HG03439 (cell line): ENCODE measurements around the gene KLHL3.
"Not testable (repeated sequence)": the region's sequence is repeated elsewhere in the genome, so short reads cannot be mapped to it uniquely, and the experiment has no call there.

Experiments used
- ATAC-seq: cut with Tn5 transposase; IDR thresholded peaks from one replicate; pipeline ENCODE4 v1.9.1; 2021; ENCODE audit warnings: mild to moderate bottlenecking, moderate library complexity; ENCODE audit not compliant: unreplicated experiment

The KLHL3 gene

DNA sequence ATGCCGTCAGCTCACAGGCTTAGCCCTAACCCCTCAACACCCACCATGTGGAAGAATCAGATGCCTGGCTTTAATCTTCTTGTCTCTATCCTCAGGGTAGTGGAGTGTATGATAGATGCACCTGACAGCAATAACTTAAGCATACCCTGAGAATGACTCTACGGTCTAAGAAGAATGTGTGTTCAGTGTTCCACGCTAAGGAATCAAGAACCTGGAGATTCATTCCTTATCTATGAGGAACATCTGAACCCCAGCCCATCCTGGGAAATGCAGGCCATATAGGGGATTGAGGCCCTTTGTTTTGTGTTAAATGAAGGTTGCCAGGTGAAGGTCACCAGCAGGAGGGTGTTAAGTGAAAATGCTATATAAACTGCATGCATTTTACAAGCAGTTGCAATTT, 63.0 kb downstream of the KLHL3 start:
- no peak for ATAC-seq

DNA sequence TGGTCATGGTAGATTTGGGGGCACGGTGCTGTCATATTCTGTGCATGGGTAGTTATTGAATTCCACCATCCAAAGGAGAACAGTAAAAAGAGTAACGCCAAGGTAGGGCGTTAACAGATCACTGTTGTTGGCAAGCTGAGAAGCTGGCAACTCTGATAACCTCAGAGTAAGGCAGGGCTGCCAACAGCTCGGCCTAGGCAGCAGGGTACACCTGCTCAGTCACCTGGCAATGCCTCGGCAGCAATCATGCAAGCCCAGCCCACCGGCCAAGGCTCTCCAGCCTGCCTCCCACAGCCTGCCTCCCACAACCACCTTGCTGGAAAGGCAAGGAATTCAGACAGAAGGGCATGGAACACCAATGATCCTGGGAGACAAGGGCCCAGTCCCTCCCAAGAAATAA, 63.9 kb downstream of the KLHL3 start:
- ATAC-seq: no peak

DNA sequence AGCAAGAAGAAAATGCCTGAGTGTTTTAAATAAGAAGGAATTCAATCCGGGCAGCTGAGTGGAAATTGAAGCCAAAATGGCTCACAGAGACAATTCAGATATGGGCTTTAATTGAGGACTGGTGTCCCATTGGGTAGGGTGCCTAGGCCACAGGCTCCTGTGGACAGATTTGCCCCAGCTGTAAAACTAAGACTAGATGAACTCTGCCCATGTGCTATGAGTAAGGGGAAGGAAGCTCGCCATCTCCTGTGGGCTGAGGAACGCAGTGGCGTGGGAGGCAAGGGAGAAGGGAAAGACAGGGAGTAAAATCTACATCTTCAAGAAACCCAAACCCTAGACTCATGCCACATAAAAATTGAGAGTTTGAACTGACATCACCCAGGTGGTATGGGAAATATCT, 66.1 kb downstream of the KLHL3 start:
- ATAC-seq: no peak

DNA sequence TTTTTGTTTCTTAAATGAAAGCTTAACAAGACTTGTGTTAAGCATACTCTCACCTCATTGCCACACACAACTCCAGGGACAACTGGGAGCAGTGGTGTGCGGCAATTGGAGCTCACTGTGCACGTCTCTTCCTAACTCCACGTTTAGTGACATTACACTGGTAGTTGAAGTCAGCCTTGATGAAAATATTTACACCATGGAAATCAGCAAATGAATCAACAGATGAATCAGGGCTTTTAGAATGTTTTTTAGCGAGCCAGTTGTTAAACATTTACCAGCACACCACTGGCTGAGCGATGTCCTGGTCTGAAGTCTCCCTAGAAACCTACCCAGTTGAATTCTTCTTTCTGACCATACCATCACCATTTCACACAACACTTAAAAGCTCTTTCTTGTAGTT, 67.3 kb downstream of the KLHL3 start:
- no peak for ATAC-seq

DNA sequence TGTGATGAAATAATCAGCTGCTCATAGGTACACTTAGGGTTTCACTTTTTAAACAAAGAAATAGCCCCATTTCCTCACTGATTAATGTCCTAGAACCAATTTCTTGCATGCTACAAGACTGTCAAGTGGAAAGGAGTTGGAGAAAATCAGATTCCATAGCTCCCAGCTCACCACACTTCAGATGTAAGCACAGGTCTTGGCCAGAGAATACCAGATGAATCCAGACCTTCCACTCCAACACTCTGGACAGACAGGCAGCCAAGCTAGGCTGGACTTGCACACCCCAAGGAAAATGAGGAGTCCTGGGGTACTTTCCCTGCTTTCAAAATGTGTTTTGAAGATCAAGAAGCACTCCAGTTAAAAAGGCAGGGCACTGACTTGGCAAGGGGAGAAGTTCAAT, 68.5 kb downstream of the KLHL3 start:
- ATAC-seq: no peak

DNA sequence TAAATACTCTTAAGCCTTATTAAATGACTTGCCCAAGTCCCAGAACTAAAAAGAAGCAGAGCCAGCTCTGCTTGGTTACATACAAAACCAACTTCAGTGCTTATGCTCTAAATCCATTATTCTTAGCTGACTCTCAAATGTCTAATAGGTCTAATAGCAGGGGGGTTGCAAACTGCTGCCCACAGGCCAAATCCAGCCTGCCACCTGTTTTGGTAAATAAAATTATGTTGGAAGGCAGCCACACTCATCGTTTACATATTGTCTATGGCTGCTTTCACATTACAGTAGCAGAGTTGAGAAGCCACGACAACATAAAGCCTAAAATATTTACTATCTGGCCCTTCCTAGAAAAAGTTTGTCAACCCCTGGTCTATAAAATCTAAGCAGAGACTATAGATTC, 69.0 kb downstream of the KLHL3 start:
- ATAC-seq: no peak

DNA sequence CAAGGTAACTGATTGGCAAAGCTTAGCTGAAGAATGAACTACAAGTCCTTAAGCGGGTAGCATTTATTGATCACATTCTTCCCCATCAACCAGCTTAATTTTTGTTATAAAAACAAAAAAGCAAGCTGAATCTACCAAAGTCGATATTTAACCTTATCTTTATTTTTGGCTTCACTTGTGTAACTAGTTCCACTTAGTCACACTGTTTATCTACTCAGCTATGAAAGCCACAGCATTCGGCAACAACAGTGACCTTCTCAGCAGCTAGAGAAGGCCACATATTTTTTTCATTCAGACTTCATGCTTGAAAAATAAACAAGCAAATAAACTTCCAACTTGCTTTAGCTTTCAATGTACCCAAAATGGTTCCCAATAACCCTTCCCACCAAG, 69.4 kb downstream of the KLHL3 start:
- peak; percentile 45 for ATAC-seq

DNA sequence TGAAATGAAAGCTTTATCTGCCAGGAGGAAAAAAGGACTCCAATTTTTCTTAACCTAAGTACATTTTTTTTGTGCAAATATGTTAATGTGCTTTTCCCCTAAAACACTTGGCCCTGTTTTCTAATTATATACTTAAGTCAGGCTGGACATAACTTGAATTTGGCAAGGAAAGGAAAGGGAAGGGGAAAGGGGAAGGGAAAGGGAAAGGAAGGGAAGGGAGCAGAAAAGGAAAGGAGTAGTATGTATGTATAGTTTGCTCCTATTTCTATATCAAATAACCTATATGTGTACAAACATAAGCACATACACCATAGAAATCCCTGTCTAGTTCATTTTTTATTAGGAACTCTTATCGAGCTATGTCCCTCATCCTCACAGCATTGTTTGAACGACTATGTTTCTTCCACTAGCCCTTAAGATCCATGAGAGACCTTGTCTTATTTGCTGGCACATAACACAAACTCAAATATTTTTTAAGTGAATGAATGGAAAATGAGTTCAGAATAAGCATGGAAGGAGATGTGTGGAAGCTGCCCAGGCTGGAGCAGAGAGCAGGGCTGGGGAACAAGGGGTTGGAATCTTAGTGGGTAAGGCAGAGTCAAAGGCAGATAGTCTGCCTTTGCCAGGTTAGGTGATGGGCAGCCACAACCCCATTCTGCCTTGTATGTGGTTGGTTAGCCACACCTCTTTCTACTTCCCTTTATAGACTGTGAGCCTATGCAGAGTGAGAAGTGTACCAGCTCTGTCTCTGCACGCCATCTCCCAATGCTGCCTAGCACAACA, 70.0 kb downstream of the KLHL3 start:
- ATAC-seq: peak; percentile 99

DNA sequence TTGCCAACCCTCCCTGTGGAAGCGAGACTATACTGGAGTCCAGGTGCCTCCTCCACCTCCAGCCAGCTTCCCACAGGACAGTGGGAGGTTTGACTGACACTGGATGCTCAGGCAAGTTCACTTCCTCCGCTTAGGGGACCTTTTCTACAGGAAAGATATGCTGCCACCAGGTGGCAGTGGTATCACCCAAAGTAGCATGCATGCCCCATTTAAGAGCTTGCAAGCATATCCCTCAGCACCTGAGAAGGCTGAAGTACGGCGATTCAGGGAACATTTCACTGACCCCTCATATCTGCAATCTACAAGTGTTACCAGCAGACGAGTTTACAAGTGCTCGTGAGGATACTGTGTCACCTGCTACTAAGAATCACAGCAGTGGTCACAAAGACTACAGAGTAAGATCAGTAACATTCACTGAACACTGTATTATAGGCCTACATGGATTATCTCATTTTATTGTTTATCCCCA, 75.5 kb downstream of the KLHL3 start:
- peak; percentile 73 for ATAC-seq

DNA sequence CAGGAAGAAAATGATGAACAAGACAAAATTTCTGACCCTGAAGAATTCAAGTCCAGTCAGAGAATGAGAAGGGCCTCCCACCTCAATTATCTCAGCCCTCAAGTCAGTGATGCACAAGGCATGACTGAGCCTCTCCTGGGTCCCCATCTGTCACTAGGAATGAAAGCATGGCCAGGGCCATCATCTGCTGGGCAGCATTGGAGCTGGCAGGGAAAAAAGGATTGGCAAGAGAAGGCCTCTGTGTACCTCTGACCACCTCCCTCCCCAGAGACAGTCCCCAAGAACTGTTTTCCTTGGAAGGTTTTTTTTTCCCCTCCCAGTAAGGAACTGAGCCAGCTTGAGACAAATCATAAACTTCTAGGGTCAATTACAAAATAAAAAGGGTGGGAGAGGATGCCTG, 76.7 kb downstream of the KLHL3 start:
- ATAC-seq: no peak

DNA sequence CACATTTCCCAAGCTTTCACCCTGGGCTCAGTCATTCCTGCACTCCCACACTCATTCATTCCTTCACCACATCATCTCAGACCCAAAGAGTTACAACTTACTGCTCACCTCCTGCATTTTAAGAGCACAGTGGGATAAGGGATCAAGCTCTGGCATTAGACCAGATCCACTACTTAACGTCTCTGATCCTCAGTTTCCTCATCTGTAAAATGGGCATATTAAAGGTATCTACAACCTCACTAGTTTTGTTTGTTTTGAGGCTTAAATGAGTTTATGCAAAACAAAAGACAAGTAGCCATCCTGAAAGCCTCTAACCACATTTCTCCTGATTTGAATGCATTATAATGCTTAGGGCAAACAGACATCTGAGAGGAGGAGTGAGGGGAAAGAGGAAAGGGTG, 77.6 kb downstream of the KLHL3 start:
- ATAC-seq: no peak

DNA sequence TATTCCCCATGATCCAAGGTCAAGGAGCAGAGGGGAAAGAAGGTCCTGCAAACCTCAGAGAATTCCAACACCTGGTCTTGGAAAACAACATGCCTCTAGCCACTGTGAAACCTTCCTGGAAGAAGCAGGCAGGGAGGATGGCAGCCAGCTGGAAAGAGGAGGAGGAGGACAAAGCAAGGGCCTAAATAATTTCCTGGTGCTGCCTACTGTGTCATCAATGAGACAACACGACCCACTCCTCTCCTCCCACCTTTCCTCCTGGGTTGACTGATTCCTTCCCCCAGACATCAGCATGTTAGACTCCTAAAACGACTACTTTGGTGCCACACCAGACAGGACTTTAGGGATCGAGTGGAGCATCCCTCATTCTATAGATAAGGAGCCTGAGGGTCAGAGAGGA, 78.8 kb downstream of the KLHL3 start:
- no peak for ATAC-seq

DNA sequence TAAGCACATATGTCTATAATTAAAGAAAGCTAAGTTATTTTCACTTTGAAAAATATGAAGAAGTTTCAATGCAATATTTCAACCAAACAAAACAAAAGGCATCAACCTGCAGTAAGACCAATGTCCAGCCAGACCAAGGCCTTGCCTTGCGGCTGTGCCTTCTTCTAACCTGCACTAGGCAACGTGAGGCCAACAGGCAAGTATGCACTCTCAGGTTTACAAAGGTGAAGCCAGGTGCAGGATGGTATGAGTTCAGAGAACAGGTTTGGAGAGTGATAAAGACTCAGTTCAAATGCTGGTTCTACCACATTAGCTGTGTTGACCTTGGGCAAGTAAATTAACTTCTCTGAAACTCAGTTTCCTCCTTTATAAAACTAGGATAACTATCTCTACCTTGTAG, 79.3 kb downstream of the KLHL3 start:
- ATAC-seq: no peak

DNA sequence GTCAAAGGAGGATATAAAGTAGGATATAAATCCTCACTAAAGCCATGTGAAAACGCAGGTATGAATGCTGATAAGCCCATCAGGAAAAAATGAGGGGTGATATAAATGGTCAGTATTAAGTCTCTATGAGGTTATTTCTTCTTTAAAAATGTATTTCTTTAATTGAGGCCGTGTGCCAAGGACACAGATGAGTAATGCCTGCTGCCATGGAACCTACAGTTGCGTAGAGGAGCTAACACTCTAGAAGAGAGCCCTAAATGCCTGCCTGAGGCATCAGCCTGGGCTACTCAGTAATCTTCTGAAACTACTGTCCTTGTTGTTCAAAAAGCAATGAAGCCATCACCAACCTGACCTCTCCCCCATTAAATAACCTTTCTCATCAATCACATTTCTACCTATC, 84.9 kb downstream of the KLHL3 start:
- ATAC-seq: no peak

DNA sequence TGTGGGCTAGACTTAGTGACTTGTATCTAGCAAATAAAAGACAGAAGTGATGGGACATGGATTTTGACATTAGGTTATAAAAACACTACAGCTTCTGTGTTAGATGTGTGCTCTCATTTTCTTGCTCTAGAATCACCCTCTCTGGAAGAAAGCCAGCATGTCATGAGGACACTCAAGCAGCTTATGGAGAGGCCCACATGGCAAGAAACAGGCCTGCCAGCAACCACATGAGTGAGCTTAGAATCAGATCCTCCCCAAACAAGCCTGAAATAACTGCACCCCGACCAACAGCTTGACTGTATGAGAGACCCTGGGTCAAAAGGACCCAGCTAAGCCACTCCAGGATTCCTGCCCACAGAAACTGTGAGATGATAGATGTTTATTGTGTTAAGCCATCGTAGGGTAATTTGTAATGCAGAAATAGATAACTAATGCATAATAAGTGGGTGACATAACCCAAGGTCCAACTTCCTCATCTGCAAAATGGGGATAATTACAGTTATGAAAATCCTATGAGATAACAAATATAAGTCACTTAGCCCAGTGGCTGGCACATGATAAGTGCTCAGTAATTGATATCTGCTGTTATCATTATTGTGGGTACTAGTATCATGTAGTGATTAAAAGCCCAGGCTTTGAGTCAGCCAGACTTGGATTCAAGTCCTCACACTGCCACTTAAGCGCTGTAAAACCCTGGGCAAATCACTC, 86.5 kb downstream of the KLHL3 start:
- no peak for ATAC-seq

DNA sequence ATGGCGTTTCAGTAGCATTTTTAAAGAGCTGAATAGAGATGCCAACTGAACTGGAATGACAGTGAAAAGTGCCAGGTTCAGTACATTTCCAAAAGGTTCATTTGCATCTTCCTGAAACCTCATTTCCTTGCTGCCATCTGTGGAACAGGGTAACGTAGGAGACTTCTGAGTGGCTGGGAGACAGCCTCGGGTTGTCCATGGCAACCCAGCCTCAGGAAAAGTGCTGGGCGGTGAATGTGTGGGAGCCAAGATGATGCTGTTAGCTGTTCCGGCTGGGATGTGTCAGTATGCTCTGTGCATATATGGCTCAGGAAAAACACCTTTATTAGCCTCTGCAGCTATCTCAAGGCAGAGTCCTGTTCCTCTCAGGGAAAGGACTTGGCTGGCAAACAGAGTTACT, 87.5 kb downstream of the KLHL3 start:
- ATAC-seq: no peak

DNA sequence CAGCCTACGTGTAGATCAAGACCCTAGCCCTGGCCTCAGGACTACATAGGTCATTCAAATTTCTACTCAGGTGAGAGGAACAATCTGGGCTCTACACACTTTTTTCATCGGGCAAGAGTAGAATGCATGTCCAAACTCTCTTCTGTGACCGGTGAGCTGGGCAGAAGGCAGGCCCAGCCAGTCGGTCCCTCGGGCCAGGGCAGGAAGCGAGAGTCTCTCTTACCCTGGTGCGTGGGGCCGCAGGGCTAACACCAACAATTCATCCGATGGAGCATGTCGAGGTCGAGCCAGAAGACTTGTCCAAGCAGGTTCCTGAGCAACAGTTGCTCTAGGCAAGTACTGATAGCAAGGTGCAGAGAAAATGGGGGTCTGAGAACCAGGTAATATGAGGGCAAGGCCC, 88.5 kb downstream of the KLHL3 start:
- no peak for ATAC-seq

DNA sequence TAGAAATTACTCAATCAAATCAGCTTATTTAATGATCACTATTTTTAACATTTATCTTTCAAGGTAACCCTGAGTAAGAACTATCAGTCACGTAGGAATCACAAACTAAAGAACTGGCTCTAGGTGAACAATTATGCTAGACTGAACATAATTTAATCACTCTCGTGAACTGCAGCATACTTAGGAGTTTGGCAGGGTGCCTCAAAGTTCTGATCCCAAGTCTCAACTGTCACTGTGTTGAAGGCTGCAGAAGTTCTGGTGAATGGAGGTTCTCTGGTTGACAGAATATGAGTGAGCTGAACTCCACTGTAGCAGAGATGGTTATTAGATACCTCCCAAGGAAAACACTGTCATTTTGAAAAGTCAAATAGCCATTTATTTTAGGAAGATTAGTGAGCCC, 89.1 kb downstream of the KLHL3 start:
- no peak for ATAC-seq

DNA sequence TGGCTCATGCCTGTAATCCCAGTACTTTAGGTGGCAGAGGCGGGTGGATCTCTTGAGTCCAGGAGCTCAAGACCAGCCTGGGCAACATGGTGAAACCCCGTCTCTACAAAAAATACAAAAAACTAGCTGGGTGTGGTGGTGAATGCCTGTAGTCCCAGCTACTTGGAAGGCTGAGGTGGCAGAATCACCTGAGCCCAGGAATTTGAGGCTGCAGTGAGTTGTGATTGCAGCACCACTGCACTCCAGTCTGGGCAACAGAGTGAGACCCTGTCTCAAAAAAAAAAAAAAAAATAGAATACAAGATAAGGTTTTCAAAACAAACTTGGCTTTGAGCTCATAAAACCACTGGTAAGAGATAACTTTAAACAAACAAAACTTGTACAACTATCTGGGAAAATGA, 92.8 kb downstream of the KLHL3 start:
- ATAC-seq: not testable (repeated sequence)

DNA sequence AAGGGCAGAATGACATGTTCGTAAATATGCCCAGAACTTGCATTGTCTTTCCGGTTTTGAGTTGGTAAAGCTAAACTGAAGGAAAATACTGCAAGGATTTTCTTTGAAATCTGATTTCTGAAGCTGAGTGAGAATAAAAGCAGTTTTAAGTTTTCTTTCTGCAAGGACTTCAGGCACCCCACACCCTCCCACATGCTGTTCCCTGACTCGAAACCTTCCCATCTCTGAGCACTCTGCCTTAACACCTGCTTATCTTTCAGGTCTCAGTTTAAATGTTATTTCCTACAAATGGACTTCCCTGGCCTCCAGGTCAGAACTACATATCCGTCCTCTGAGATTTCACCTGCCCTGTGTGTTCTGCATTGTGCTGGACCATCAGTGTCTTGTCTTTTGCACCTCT, 93.8 kb downstream of the KLHL3 start:
- ATAC-seq: no peak

DNA sequence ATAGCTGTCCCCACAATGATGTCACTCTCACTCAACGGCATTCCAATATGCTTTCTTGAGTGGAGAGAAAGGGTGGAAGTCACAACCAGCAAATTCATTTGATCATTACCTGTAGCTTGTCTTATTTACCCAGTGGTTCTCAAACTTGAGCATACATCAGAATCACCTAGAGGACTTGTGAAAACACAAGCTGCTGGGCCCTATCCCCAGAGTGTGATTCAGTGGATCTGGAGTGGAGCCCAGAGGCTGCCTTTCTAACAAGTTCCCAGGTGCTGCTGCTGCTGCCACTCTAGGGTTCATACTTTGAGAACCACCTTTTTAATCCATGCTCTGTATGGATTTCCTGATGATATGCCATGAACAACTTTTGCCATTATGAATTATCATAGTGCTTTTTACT, 94.7 kb downstream of the KLHL3 start:
- no peak for ATAC-seq

DNA sequence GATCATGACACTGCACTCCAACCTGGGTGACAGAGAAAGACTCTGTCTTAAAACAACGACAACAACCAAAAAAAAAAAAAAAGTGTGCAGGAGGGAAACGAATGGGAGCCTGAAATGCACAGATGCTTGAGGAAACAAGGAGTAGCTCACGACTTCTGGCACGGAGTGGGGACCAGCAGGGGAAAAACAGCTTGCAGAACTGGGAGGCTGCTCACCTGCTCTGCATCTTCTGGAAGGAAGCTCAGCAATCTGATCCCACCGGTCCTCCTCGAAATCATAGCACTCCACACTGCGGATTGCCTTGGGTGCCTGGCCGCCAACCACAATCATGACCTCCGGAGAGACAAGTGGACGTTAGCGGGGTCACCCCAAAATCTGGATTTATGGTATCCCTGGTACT, 96.2 kb downstream of the KLHL3 start:
- no peak for ATAC-seq

DNA sequence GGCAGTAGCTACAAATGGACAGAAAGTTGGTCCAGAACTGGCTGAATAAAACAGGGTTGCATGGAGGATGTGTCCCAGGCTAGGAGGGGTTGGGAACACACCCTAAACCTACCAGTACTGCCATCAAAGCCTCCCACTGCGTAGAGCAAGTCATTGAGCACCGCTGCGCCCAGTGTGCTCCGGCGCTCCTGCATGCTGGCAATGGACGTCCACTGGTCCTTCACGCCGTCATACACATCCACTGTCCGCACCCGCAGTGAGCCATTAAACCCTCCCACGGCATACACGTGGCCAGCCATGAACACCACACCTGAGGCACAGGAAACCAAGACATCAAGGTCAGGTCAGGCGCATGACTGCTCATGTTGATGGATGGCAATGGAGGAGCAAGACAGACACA, 97.0 kb downstream of the KLHL3 start:
- ATAC-seq: no peak
